Colonic mucosa (tissue), 4 donors: Measurements from ENCODE around the gene PDIA4. TPM values are rescaled to one million over a fixed set of nuclear protein-coding genes. Genes with fewer than 3 reads are reported as not detected.

ENCODE experiments used
- DNase-seq: peaks from one replicate; pipeline ENCODE4 v3.0.0-alpha.2; 2020
- H3K27ac ChIP-seq: fragments of 200-600 bp; one replicate; pipeline ENCODE4 v1.8.0; 2021
- H3K27me3 ChIP-seq: fragments of 200-600 bp; one replicate; pipeline ENCODE4 v1.8.0; 2021
- H3K36me3 ChIP-seq: fragments of 200-600 bp; one replicate; pipeline ENCODE4 v1.8.0; 2021
- H3K4me1 ChIP-seq: fragments of 200-600 bp; one replicate; pipeline ENCODE4 v1.8.0; 2021; ENCODE audit warnings: mild to moderate bottlenecking
- H3K4me3 ChIP-seq: fragments of 200-600 bp; one replicate; pipeline ENCODE4 v1.8.0; 2021
- H3K9ac ChIP-seq, 2 donors: one replicate each; pipeline ENCODE4 v1.7.0; 2013; ENCODE audit warnings: control low read depth in 2 of 2, low read depth in 2 of 2, low read length in 2 of 2
- H3K9me3 ChIP-seq: fragments of 200-600 bp; one replicate; pipeline ENCODE4 v1.8.0; 2021
- CTCF ChIP-seq: fragments of 200-600 bp; IDR thresholded peaks from one replicate; pipeline ENCODE4 v1.8.0; 2022; ENCODE audit warnings: antibody characterized with exemption, mild to moderate bottlenecking
- intact Hi-C: fragments of 100-400 bp; cut with DNase I; formaldehyde crosslinking; loops from one replicate; pipeline ENCODE4 v1.14.1; 2022
- total RNA-seq, 2 donors: library from RNA; stranded (reverse); fragmentation: NEBNext Ultra II Directional in 1 of 2; extraction: Animal tissue kit (Norgen Biotek cat#: 25700) in 1 of 2; gene quantifications; one replicate each; pipeline ENCODE4 v1.2.1, GENCODE V29; 2021
- donor health status: healthy.
- donor health status: DM: no; HTN: no; CAD: no.
- donor health status: DM: no; HTN: no; CAD: no.

The PDIA4 gene
- total RNA-seq, 2 donors from 2014 or later, result 218 to 485 TPM

DNA sequence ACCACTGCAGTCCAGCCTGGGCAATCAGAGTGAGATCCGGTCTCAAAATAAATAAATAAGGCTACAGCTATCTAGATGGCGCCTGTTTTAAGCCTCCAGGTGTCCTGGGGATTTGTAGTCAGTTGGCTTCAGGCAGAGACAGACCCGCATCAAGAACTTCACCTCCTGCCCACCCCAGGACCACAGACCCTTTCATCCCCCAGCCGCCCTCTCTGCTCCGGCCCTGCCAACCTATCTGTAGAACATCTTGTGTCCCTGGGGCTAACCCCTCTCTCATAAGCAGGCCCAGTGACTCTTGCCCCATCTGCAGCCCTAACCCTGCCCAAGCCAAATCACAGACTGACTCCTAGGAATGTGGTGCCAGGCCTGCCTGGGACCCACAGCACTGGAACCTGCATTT lies 17.9 kb downstream of the PDIA4 start:
- Histone ChIP-seq H3K9me3 (no peaks in the 10 kb centered on the region), H3K9ac (no peak overlapping the region), H3K36me3 (peaks cover 13% of the 10 kb centered on the region), H3K27me3 (no peaks in the 10 kb centered on the region), H3K27ac (no peak overlapping the region), H3K4me1 (no peaks in the 10 kb centered on the region), H3K4me3 (no peak overlapping the region)
- intact Hi-C loops, result no loop called here
- no peak for DNase-seq
- TF ChIP-seq CTCF, result no peak

- Histone ChIP-seq H3K27ac (no peak overlapping the region), H3K27me3 (no peaks in the 10 kb centered on the region), H3K36me3 (peaks cover 15% of the 10 kb centered on the region), H3K4me3 (no peak overlapping the region), H3K4me1 (no peaks in the 10 kb centered on the region), H3K9me3 (no peaks in the 10 kb centered on the region), H3K9ac (no peak overlapping the region)
- intact Hi-C loops, result no loop called here
- no peak for DNase-seq
- TF ChIP-seq CTCF, result no peak
Observed at GRCh38 chr7:149009527-149009926, 18.8 kb downstream of the PDIA4 start.

- Histone ChIP-seq H3K27ac (no peak overlapping the region), H3K9ac (no peak overlapping the region), H3K9me3 (no peaks in the 10 kb centered on the region), H3K27me3 (no peaks in the 10 kb centered on the region), H3K4me3 (no peak overlapping the region), H3K4me1 (no peaks in the 10 kb centered on the region), H3K36me3 (peaks cover 30% of the 10 kb centered on the region)
- DNase-seq, result no peak
- TF ChIP-seq CTCF, result no peak
- intact Hi-C loops, result no loop called here
Observed at GRCh38 chr7:149007611-149008010, 20.7 kb downstream of the PDIA4 start.

GRCh38 chr7:149007146-149007545 lies 21.2 kb downstream of the PDIA4 start:
- no peak overlapping the region for H3K9ac ChIP-seq
- no peak for TF ChIP-seq CTCF

DNA sequence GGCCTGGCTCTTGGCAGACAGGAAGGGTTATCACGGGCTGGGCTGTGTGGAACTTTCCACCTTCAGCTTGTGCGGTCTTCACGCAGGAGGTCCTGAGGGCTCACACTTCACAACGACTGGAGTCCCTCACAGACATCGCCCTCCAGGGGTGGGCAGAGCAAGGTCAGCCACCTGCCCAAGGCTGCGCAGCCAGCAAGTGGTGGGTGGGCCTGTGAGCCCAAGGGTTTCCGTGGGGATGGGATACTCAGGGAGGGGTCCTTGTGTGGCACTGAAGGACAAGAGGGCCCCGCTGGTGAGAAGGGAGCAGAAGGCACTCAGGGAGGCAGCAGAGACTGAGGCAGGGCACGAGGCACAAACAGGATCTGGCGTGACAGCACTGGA lies 22.0 kb downstream of the PDIA4 start:
- intact Hi-C loops, result no loop called here

More at GRCh38 chr7:149007146-149007545, 21.2 kb downstream of the PDIA4 start:
- H3K27ac ChIP-seq, result no peak overlapping the region
- no peak overlapping the region for H3K4me3 ChIP-seq
- peaks cover 30% of the 10 kb centered on the region for H3K36me3 ChIP-seq
- DNase-seq, result no peak
- H3K9me3 ChIP-seq, result no peaks in the 10 kb centered on the region
- H3K4me1 ChIP-seq, result no peaks in the 10 kb centered on the region
- H3K27me3 ChIP-seq, result no peaks in the 10 kb centered on the region
- intact Hi-C loops, result no loop called here

More for the DNA sequence above, 22.0 kb downstream of the PDIA4 start:
- H3K36me3 ChIP-seq, result peaks cover 22% of the 10 kb centered on the region
- TF ChIP-seq CTCF, result no peak
- DNase-seq, result no peak
- H3K4me1 ChIP-seq, result no peaks in the 10 kb centered on the region
- no peaks in the 10 kb centered on the region for H3K9me3 ChIP-seq
- H3K27me3 ChIP-seq, result no peaks in the 10 kb centered on the region
- H3K4me3 ChIP-seq, result no peak overlapping the region
- H3K27ac ChIP-seq, result no peak overlapping the region
- no peak overlapping the region for H3K9ac ChIP-seq
